GM21528 (cell line): ENCODE results near the gene TRAF3IP1.
"Not testable (repeated sequence)": the region's sequence is repeated elsewhere in the genome, so short reads cannot be mapped to it uniquely, and the experiment has no call there.

Experiments
- ATAC-seq: cut with Tn5 transposase; IDR thresholded peaks from one replicate; pipeline ENCODE4 v1.9.1; 2021; ENCODE audit warnings: mild to moderate bottlenecking, moderate library complexity; ENCODE audit not compliant: unreplicated experiment, low FRiP score

The TRAF3IP1 gene

DNA sequence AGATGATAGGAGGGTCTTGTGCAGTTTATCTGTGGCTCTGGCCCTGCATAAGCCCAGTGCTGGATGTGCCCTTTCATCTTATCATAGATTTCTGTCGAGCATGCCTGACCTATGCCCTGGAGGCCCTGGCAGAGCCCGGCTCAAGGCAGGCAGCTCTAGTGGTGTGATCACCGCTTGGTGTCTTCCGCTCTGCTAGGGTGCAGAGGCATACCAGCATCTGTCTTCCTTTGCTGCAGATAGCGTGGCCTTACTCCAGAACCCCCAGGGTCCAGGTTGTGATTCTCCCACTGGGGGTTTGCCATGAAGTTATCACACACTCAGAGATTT, 13.7 kb upstream of the TRAF3IP1 start:
- ATAC-seq: no peak

DNA sequence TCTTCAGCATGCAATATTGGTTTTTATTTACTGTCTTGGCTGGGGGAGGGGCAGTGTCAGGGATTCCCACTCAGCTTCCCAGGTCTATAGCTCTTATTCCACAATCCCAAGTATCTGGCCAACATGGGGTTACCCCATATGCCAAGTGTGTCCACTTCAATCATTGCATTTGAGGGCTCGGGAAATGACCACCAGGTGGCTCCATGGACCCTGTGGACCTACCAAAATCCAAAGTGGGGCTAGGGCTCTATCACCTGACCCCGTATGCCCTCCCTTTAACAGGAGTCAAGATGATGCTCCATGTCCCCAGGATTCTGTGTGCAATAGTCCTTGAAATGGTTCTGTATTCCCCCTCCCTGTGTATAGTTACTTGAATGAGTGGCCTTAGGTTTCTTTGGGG, 12.1 kb upstream of the TRAF3IP1 start:
- no peak for ATAC-seq

DNA sequence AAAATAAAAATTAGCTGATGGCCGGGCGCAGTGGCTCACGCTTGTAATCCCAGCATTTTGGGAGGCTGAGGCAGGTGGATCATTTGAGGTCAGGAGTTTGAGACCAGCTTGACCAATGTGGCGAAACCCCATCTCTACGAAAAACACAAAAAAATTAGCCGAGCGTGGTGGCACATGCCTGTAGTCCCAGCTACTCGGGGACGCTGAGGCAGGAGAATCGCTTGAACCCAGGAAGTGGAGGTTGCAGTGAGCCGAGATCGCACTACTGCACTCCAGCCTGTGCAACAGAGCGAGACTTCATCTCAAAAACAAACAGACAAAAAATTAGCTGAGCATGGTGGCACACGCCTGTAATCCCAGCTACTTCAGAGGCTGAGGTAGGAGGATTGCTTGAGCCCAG, 9.6 kb upstream of the TRAF3IP1 start:
- not testable (repeated sequence) for ATAC-seq

DNA sequence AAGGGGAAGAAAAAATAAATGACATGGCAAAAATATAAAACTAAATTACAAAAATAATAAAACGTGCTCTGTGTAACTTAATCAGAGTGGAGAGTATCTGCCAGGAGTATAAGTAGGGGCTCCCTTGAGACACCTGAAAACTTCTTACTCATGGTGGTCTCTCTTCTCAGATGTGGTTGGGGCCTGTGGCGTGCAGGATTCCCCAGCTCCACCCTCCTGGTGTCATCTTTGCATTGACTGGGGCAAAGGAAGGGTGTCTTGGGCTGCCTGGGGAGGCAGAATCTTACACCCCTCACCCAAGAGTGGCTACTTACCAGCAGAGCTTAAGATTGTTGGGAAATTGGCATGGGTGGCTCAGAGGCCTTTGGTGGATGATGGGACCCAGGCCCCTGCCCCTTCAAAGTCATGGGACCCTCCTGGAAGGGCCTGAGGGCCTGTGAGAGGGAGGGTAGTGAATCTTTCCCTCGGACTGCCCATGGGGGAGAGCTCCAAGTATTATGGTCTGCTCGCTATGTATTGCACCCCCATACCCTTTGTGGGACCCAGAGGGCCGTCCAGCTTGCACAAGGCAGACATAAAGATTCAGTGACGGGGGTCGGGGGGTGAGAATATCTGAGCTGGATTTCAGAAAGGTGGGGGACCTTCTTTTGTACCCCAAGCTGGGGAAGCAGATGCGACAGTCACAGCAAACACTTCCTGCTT, 6.9 kb upstream of the TRAF3IP1 start:
- no peak for ATAC-seq

DNA sequence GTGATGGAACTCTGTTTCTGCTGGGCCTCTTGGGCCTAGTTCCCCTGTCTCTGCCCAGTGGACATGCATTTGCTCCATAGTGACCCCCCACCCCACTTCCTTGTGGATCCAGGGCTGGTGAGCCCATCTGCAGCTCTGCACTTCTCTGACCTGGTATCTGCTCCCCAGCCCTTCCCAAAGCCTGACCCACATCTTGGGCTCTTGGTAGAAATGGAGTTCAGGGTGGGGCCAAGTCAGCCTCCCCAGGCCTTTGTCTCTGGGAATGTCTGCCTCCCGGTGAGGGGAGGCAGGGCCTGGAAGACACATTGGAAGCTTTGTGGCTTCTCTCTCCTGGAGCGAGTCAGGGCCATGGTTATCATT, 6.3 kb upstream of the TRAF3IP1 start:
- ATAC-seq: no peak

DNA sequence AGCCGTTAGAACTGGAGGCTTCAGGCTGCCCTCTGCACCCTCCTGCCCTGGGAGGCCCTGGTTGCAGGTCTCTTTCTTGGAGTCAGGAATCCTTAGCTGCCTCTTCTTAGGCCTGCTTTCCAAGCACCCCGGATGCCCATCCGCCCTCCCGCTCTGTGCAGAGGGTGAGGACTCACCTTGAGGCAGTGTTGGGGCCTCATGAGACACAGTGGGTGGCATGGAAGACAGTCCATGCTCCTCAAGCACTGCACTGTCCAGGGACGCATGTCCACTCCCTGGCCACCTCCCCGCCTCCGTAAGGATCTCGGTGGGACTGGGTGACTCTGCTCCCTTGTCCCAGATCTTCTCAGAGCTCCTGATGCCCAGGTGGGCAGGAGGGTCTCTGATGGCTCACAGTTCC, 5.7 kb upstream of the TRAF3IP1 start:
- no peak for ATAC-seq

DNA sequence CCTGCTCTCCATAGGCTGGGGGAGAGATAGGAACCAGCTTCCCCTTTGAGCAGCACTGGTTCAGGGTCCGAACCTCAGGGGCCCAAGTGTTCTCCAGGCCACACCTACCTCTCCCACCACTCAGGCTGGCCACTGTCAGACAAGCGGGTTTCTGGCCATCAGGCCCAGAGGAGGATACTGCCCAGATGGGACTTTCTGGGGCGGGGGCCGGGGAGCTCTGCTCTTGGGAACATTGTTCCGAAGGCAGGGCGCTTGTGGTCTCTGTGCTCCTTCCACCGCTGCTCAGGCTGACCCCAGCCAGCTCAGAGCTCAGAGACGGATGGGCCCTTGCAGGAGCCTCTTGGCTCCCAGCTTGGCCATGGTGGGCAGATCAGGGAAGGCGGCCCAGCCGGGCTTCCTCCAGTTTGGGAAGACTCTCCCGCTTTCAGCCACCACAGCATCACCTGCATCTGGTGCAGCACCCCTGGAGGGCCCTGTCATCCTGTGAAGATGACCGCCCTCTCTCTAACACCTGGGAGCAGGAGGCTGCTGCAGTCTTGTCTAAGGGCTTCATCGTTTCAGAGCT, 5.2 kb upstream of the TRAF3IP1 start:
- ATAC-seq: no peak

DNA sequence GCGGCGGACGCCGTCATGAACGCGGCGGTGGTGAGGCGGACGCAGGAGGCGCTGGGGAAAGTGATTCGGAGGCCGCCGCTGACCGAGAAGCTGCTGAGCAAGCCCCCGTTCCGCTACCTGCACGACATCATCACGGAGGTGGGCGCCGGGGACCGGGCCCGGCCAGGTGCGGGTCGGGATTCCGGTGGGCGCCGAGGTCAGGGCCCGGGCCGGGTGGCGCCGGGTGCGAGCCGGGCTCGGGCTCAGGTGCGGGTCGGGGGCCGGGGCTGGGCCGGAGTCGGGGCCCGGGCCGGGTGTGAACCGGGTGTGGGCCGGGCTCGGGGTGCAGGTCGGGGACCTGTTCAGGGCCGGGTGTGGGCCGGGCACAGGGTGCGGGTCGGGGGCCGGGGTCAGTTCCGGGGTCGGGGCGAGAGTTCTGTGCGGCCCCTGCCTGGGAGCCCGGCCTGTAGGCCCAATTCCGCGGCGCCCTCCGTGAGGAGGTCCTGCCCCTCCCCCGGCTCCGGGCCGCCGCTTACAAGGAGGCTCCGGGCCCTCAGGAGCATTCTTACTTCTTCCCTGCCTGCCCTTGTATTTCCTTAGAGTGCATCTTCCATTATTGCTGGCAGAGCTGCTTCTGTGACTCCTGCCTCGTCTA, 447 bp downstream of the TRAF3IP1 start:
- ATAC-seq: peak; percentile 39

DNA sequence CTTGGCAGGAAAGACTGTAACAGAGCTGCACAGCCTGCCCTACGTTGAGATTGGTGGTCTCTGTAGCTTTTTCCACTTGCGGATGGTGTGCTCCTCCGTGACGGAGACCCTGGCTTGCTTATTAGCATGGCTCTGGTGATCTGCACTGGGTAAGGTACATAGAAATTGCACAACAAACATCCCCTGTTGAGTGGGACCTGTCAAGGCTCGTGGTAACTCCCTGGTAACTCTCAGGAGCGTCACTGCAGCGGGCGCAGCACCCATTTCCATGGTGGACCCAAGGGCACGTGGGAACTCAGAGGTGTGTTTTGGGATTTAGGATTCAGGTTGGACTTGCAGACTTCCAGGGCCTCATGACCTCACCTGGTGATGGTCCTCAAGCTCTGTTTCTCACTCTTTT, 1.1 kb downstream of the TRAF3IP1 start:
- no peak for ATAC-seq

DNA sequence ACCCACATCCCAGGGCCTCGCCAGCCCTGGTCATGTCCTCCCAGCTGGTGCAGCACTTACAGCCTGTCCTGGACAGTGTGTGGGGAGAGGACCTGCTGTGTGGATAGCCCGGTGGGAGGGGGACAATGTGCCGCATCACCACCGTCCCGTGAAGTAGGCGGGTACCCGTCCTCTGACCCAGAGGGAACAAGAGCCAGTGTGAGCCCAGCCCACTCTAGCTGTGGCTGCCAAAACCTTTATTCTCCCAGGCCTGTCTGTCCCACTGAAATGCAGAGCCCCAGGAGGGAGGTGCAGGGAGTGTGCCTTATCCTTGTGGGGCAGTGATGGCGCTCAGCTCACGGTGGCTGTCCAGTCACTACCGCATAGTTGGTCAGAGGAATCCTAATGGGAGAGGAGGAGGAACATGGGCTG, 1.7 kb downstream of the TRAF3IP1 start:
- ATAC-seq: no peak

DNA sequence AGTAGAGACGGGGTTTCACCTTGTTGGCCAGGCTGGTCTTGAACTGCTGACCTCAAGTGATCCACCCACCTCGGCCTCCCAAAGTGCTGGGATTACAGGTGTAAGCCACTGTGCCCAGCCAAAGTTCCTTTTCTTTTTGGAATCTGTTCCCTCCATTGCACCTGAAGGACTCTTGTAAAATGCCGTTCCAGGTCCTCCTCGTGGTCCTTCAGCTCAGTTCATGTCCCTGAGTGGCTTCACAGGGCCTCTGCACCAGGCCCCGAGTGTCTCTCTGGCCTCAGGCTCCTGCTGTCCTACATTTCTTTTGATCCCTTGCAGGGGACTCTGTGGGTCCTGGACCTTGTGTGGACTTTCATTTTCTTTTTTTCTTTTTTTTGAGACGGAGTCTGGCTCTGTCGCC, 3.9 kb downstream of the TRAF3IP1 start:
- ATAC-seq: not testable (repeated sequence)

DNA sequence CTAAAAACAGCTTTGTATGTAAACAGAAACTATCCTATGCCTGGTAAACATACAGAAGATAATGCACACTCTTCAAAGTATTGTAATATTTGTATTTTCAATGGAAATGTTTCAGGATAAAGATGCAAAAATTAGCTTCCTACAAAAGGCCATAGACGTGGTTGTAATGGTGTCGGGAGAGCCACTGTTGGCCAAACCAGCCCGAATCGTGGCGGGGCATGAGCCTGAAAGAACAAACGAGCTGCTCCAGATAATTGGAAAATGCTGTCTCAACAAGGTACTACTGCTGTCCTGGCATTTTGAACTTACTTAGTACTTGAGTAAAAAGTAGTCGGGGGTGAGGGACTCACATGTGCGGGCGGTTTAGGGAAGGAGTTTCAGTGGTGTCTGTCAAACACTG, 5.4 kb downstream of the TRAF3IP1 start:
- ATAC-seq: no peak

DNA sequence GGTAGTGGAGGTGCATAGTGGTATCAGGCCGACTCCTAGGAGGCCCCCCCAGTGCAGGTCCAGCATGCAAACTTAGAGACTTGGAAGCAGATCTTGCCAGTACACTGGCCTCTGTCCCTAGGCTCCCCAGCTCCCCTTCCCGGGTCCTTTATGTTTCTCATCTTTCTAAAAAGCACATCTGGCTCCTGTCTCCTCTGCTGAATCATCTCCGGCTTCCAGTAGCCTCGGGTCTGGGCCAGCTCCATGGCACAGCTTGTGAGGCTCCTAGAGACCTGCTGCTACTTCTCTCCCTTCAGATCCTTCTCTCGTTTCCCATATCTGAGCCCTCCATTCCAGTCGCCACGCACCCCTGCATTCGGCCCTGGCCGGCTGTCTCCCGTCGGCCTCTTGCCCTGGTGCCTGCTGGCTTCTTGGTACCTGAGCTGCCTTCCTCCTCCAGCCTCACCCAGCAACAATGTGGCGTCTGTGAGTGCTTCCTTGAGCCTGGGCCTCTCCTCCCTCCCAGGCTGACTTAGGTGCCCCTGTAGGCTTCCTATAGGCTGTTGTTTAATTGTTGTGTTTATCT, 6.6 kb downstream of the TRAF3IP1 start:
- no peak for ATAC-seq

DNA sequence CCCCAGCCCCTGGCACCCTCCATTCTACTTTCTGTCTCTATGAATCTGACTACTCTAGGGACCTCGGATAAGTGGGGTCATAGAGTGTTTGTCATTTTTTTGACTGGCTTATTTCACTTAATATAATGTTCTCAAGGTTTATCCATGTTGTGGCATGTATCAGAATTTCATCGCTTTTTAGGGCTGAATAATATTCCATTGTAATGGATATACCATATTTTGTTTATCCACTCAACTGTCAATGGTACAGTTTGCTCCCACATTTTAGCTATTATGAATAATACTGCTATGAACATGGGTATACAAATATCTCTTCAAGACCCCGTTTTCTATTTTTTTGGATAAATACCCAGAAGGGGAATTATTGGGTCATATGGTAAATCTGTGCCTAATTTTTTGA, 7.4 kb downstream of the TRAF3IP1 start:
- ATAC-seq: no peak

DNA sequence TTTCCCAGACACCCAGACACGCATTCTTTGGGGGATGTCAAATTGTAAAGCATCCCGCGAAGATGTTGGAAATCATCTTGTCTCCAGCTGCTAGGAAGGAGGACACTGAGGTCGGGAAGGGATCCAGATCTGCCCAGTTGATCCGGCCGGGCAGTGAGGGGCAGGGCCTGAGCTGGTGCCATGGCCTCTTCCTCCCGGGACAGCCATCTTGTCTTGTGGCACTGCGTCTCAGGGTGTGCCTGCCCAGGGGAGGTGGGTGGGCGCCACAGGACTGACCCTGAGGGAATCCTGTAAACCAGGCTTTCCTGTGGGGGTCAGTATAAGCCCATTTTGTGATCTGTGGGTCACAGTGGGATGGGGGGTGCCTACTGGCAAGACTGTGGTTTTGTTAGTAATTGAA, 10.1 kb downstream of the TRAF3IP1 start:
- no peak for ATAC-seq

DNA sequence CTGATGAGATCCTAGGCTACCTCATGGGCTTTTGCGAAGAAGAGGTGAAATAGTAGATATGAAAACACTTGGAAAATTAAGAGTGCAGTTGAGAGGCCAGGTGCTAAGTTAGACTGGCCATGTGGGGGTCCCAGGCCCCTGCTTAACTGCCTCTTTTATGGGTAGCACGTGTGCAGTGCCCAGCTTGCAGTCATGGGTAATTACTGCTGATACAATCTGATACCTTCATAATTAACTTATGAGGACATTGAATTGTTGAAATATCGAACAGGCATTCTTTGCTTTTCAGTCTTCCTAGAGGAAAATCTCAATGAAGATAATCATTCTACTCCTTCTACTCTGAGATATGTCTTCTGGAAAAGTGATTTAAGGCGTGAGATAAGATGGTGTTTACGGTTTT, 11.6 kb downstream of the TRAF3IP1 start:
- no peak for ATAC-seq

DNA sequence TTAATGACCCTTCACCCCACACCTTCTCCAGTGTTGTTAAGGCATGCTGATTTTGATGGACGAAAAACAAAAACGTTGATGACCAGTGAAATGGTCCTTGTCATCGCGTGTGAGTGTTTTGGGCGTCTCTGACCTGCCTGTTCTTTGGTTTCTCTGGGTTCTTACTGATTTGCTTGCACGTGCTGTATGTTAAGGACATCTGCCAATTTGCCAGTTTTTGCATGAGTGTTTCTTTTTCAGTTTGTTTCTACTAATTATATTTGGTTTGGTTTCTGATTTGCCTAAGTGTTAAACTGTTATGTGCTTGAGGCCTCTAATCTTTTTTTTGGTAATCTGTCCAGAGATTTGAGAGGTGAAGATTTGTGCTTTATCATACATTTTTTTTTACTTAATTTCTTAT, 14.6 kb downstream of the TRAF3IP1 start:
- no peak for ATAC-seq

DNA sequence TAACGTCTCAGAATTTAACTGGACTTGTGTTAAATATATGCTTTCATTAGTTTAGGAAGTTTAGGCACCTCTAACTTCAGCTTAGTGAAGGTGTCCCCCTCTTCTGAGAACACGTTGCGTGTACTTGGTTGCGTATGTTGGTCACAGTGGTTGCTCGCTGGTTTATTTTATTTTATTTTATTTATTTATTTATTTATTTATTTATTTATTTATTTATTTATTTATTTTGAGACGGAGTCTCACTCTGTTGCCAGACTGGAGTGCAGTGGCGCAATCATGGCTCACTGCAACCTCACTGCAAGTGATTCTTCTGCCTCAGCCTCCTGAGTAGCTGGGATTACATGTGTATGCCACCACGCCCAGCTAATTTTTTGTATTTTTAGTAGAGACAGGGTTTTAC, 15.3 kb downstream of the TRAF3IP1 start:
- not testable (repeated sequence) for ATAC-seq

DNA sequence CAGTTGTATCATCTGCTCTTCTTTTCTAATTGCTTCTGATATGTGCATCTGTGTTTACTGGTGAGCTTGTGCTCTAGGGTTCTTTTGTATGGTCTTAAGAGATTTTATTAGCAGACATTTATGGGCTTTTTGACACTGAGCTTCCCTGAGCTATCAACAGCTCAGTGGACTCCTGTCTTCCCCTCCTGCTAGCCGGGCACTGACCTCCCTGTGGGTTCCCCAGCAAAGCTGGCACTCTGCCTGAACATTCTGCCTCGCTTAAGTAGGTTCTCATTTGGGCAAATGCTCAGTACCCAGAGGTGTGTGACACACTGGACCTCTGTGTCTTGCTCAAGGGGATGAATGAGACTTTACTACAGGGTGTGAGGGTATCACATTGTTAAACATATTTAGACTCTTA, 15.8 kb downstream of the TRAF3IP1 start:
- ATAC-seq: no peak

DNA sequence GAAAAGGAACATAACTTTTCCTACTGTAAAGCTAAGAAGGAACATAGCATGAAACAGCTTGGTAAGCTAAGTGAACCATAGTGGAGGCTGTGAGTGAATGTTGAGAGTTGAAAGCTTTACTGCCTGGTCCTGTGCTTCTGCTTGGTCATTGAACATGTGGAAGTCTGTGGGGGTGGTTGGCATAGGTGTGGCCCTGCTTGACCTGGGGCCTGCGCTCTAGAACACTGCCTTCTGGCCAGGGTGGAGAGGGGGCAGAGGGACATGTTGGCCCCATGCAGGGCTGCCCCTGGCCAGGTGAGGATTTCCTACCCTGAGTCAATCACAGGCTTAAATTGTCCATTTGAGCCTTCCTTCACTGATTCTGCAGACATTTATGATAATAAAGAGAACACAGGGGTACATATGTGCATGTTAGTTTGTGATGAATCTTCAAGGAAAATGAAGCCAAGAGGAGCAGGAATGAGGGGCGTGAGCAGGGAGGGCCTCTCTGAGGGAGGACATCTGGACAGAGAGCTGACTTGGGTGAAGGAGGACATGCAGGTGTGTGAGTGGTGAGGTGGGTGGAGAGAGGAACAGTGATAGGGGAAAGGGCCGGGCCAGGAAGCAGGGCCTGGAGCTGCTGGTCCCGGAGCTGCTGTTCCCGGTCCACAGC, 16.6 kb downstream of the TRAF3IP1 start:
- no peak for ATAC-seq

DNA sequence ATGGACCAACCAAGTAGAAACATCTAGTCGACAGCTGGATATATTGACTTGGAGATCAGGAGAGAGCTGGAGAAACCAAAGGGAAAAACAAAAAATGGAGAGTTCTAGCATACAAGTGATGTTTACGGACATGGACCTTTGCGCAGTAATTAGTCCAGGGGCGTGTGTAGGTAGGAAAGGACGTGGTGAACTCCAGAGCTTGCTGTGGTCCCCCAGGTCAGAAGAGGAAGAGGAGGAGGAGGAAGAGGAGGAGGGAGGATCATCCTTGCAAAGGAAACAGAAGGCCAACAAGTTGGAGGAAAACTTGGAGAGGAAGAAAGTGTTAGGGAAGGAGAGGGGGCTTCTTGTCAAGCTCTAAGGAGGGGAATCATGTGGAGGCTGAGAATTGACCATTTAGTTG, 17.5 kb downstream of the TRAF3IP1 start:
- no peak for ATAC-seq
